Activated naive CD4-positive, alpha-beta T cell treated with anti-CD3 and anti-CD28 coated beads, Interleukin-2, amount 10 ng/mL, durations not matched to agents 7 days and 5 days (primary cell): ENCODE measurements around the gene KIAA0232.

Experiments used
- CTCF ChIA-PET: fragments of 350-600 bp; sonication (Branson Sonifier 250); formaldehyde crosslinking; loops from one replicate; lab custom pipeline; 2021; ENCODE audit warnings: antibody characterized with exemption; lab: Charles Lee
- DNase-seq: peaks from one replicate; pipeline ENCODE4 v3.0.0-alpha.2; 2020
- H3K27ac Mint-ChIP-seq: one replicate; pipeline ENCODE4 v1.8.0; 2021; ENCODE audit warnings: mild to moderate bottlenecking, moderate library complexity, mixed read lengths
- H3K27me3 Mint-ChIP-seq: one replicate; pipeline ENCODE4 v1.8.0; 2021; ENCODE audit warnings: mild to moderate bottlenecking, mixed read lengths
- H3K36me3 Mint-ChIP-seq: one replicate; pipeline ENCODE4 v1.8.0; 2021; ENCODE audit warnings: mixed read lengths
- H3K4me1 Mint-ChIP-seq: one replicate; pipeline ENCODE4 v1.8.0; 2021; ENCODE audit warnings: mixed read lengths
- H3K4me3 Mint-ChIP-seq: one replicate; pipeline ENCODE4 v1.8.0; 2021; ENCODE audit warnings: mild to moderate bottlenecking, moderate library complexity, mixed read lengths
- H3K9me3 Mint-ChIP-seq: one replicate; pipeline ENCODE4 v1.8.0; 2021; ENCODE audit warnings: mixed read lengths

Gene KIAA0232

DNA sequence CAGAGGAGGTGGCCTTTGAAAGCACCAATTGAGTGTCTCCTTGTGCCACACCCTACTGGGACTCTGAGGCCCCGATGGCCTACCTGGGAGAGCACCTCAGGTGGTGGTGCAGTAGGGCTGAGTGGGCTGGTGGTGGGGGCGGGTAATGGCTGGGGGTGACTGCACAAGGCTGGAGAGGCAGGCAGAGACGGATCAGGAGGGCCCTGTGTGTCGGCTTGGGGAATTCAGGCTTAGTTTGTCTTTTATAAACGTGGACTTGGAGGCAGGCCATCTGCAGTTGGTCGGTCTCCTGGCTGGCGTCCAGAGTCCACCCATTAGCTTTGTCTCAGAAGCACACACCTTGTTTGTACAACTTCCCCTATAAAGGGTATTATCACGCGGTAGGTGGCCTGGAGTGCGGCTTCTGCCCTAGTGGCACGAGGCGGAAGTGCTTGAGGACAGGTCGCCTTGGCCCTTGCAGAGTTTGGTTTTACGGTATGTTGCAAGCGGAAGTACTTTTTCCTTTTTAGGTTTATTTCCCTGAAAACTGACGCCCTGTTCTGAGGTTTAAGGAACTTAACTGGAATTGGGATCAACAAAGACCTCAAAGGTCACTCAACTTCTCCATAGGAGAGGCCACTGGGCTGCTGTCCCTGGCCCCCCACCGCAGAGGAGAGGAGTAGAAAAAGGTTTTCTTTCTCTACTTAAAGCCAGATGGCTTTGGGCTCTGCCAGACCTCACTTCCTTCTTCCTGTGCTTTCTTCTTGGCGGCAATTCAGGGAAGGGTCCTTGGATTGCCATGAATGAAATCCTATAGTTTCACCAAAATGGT lies 135.1 kb downstream of the KIAA0232 start:
- CTCF ChIA-PET: interaction anchor here (0.8 to 2.8 kb wide), 7 partner anchors 9 to 153 kb away, joined by 3 to 15 read pairs (median 5); no protein-coding TSS in a partner anchor
- no peaks in the 10 kb centered on the region for H3K9me3 Mint-ChIP-seq
- peak overlapping the region; percentile 90 for H3K27ac Mint-ChIP-seq
- H3K4me3 Mint-ChIP-seq: peak overlapping the region; percentile 40
- peaks cover 8% of the 10 kb centered on the region for H3K36me3 Mint-ChIP-seq
- peaks cover 73% of the 10 kb centered on the region for H3K4me1 Mint-ChIP-seq
- H3K27me3 Mint-ChIP-seq: no peaks in the 10 kb centered on the region
- DNase-seq: peak; percentile 59

DNA sequence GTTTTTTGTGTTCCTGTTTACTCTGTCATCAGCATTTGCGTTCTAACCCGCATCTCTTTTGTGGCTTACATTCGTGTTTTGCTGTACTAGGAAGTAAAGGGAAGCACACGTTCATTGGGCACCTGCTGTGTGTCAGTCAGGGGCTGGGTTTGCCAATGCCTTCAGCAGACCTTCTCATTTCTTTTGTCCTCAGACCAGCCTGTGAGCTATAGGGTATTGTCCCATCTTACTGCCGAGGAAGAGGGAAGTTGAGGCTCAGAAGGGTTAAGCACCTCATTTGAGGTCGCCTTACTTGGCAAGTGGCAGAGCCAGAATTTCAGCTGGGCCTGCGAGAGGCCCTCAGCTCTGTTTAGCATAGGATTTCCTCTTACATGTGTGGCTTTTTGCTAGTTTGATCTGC lies 135.8 kb downstream of the KIAA0232 start:
- CTCF ChIA-PET: interaction anchor here (0.8 to 2.3 kb wide), 3 partner anchors 8 to 27 kb away, joined by 3 to 15 read pairs (median 3); no protein-coding TSS in a partner anchor
- DNase-seq: peak; percentile 49
- H3K36me3 Mint-ChIP-seq: peaks cover 15% of the 10 kb centered on the region
- H3K9me3 Mint-ChIP-seq: no peaks in the 10 kb centered on the region
- peak overlapping the region; percentile 40 for H3K4me3 Mint-ChIP-seq
- H3K4me1 Mint-ChIP-seq: peaks cover 75% of the 10 kb centered on the region
- peak overlapping the region; percentile 90 for H3K27ac Mint-ChIP-seq
- no peaks in the 10 kb centered on the region for H3K27me3 Mint-ChIP-seq

DNA sequence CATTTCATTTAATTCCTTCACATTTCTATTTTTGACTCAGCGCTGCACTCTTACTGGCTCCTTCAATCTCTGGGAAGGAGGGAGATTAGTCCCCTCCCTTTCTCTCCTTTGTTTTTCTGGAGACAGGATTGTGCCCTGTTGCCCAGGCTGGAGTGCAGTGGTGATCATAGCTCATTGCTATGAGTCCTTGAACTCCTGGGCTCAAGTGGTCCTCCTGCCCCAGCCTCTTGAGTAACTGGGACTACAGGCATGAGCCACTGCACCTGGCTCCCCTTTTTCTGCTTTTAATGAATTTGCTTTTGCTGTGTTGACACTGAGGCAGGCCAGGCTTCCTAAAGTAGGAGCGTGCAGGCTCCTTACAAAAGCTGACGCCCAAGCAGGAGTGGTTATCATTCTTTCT lies 137.6 kb downstream of the KIAA0232 start:
- peaks cover 71% of the 10 kb centered on the region for H3K4me1 Mint-ChIP-seq
- peaks cover 30% of the 10 kb centered on the region for H3K36me3 Mint-ChIP-seq
- H3K4me3 Mint-ChIP-seq: no peak overlapping the region
- no peak for DNase-seq
- no peaks in the 10 kb centered on the region for H3K9me3 Mint-ChIP-seq
- H3K27me3 Mint-ChIP-seq: no peaks in the 10 kb centered on the region
- peak overlapping the region; percentile 56 for H3K27ac Mint-ChIP-seq
- CTCF ChIA-PET: interaction anchor here (1.2 kb wide), 1 partner anchor 9 kb away, joined by 3 read pairs; no protein-coding TSS in a partner anchor

DNA sequence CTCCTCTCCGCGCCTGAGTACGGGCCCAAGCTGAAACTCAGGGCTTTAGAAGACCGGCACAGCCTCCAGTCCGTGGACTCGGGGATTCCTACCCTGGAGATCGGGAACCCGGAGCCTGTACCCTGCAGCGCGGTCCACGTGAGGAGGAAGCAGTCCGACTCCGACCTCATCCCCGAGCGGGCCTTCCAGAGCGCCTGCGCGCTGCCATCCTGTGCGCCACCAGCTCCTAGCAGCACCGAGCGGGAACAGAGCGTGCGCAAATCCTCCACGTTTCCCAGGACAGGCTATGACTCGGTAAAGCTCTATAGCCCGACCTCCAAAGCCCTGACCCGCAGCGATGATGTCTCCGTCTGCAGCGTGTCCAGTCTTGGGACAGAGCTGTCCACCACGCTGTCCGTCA lies 141.0 kb downstream of the KIAA0232 start:
- peaks cover 49% of the 10 kb centered on the region for H3K36me3 Mint-ChIP-seq
- H3K4me3 Mint-ChIP-seq: no peak overlapping the region
- peaks cover 71% of the 10 kb centered on the region for H3K4me1 Mint-ChIP-seq

DNA sequence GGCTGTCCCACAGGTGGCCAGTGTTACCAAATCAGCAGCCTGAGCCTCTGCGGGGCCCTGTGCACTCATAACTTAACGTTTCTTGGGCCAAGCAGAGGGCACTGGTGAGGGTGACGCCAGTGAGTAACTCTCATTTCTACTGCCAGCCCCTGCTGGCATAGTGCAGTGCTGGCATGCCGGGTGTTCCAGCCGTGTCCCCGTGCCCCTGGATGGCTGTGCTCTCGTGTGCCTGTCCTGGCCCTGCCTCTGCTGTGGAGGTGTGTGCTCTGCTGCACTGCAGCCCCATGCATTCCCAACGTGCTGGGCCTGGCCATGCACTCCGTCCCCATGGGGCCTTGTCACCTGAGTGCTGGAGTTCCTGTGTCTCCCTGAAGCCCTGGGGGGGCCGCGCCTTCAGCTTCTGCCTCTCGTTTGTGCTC lies 141.8 kb downstream of the KIAA0232 start:
- DNase-seq: no peak
- Mint-ChIP-seq H3K4me1 (peaks cover 75% of the 10 kb centered on the region), H3K36me3 (peaks cover 56% of the 10 kb centered on the region), H3K4me3 (no peak overlapping the region), H3K27ac (peak overlapping the region; percentile 81), H3K9me3 (no peaks in the 10 kb centered on the region), H3K27me3 (no peaks in the 10 kb centered on the region)
- CTCF ChIA-PET: no interaction called here

More for the DNA sequence above, 141.0 kb downstream of the KIAA0232 start:
- CTCF ChIA-PET: interaction anchor here (0.7 to 1.2 kb wide), 3 partner anchors 12 to 120 kb away, joined by 3 to 5 read pairs (median 4); partner anchors contain the start of gene TADA2B
- no peaks in the 10 kb centered on the region for H3K27me3 Mint-ChIP-seq
- H3K9me3 Mint-ChIP-seq: no peaks in the 10 kb centered on the region
- H3K27ac Mint-ChIP-seq: no peak overlapping the region
- no peak for DNase-seq

DNA sequence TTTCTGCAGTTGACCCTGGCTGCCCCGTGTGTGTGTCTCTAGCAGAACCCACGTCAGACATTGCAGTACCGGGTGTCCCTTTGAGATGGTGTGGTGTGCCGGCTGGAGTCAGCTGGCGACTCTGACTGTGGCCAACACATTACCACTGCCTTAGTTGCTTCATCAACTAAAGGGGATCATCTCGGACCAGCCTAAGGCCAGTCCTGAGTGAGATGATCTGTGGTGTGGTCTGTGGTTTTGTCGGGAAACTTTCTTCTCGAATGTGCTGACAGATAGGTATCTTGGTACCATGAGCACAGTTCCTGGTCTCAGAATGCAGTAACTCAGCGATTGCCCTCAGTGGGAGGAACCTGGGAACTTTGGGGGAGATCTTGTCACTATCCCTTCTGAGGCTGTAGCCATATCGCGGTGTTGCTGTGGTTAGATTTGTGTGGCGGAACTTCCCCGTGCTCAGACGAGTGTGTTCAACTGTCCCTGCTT lies 142.9 kb downstream of the KIAA0232 start:
- CTCF ChIA-PET: interaction anchor here (1.1 to 3.1 kb wide), 3 partner anchors 8 to 49 kb away, joined by 3 to 15 read pairs (median 6); no protein-coding TSS in a partner anchor
- Mint-ChIP-seq H3K27me3 (no peaks in the 10 kb centered on the region), H3K36me3 (peaks cover 61% of the 10 kb centered on the region), H3K9me3 (no peaks in the 10 kb centered on the region), H3K4me1 (peaks cover 77% of the 10 kb centered on the region), H3K4me3 (peak overlapping the region; percentile 43), H3K27ac (peak overlapping the region; percentile 87)
- DNase-seq: no peak

DNA sequence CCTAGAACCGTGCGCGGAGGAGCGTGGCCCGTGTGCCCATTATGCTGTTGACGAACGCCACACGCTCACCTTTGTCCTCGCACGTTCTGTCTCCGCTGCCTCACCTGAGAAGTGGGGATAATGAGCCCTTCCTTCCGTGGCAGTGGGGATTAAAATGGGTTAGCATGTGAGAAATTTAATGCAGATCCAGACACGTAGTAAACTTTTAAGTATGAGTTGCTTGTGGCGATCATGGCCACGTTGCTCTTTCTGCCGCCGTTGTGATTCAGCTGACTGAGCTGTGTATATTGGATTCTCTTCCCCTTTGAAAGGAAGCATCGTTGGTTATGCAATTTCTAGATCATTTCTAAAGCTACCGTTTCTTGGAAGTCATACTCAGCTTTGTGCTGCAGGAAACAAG lies 143.6 kb downstream of the KIAA0232 start:
- DNase-seq: peak; percentile 38
- Mint-ChIP-seq H3K9me3 (no peaks in the 10 kb centered on the region), H3K27me3 (no peaks in the 10 kb centered on the region), H3K36me3 (peaks cover 61% of the 10 kb centered on the region), H3K4me3 (peak overlapping the region; percentile 36), H3K4me1 (peaks cover 71% of the 10 kb centered on the region), H3K27ac (peak overlapping the region; percentile 87)
- CTCF ChIA-PET: interaction anchor here (1.1 to 3.1 kb wide), 9 partner anchors 8 to 144 kb away, joined by 3 to 15 read pairs (median 4); no protein-coding TSS in a partner anchor

DNA sequence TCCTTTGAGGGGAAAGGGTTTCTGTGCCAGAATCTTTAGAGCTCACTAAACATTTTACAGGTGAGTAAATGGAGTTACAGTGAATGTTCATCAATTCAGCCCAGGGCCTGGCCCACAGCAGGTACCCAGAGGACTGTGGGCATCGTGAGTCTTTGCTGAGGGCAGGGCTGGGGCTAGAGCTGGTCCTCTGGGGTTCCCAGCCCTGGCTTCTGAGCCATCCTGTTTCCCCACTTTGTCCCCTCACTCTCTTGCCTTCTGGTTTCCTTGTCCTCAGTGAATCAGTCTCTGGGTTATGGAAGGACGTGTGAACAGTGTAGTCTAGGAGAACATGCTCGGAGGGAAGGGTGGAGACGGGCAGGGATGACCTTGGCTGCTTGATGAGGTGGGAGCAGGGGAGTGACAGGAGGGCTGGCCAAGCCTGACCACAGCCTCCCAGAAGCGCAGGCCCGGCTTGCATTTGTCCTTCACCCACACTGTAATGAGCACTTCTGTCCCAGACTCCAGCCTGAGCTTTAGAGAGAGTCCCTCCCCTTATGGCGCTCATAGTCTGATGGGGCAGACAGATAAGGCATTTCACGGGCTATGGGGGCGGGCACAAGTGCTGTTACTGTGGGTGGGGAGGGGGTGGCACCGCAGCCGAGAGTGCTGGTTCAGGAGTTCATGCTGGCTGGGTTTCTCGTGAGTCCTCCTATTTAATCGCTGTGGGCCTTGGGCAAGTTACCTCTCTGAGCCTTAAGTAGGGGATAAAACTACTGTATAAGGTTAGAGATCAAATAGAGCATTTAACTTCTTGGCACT lies 144.4 kb downstream of the KIAA0232 start:
- H3K27me3 Mint-ChIP-seq: no peaks in the 10 kb centered on the region
- DNase-seq: peak; percentile 83
- peaks cover 72% of the 10 kb centered on the region for H3K4me1 Mint-ChIP-seq
- H3K27ac Mint-ChIP-seq: peak overlapping the region; percentile 87
- H3K4me3 Mint-ChIP-seq: peak overlapping the region; percentile 36
- CTCF ChIA-PET: interaction anchor here (0.6 to 3.1 kb wide), 9 partner anchors 9 to 143 kb away, joined by 3 to 15 read pairs (median 4); no protein-coding TSS in a partner anchor
- no peaks in the 10 kb centered on the region for H3K9me3 Mint-ChIP-seq
- peaks cover 66% of the 10 kb centered on the region for H3K36me3 Mint-ChIP-seq

DNA sequence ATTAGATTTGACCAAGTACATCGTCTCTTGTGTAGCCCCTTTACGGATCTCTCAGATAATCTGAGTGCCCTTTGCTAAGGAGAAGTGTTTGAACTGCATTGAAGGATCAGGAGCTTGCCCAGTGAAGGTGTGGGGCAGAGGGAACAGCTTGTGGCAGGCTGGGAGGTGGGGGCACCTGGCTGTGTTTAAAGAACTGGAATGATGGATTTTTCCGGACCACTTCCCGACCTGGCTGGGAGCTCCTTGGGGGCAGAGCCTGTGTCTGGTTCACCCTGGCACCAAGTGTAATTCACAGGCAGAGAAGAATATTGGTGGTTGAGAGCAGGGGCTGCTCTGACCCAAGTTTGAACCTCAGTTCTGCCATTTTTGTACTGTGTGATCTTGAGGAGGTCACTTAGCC lies 145.6 kb downstream of the KIAA0232 start:
- no peaks in the 10 kb centered on the region for H3K27me3 Mint-ChIP-seq
- no peak for DNase-seq
- H3K27ac Mint-ChIP-seq: no peak overlapping the region
- no peaks in the 10 kb centered on the region for H3K9me3 Mint-ChIP-seq
- CTCF ChIA-PET: interaction anchor here (1.3 kb wide), 1 partner anchor 19 kb away, joined by 3 read pairs; no protein-coding TSS in a partner anchor
- peaks cover 65% of the 10 kb centered on the region for H3K36me3 Mint-ChIP-seq
- peaks cover 65% of the 10 kb centered on the region for H3K4me1 Mint-ChIP-seq
- no peak overlapping the region for H3K4me3 Mint-ChIP-seq

DNA sequence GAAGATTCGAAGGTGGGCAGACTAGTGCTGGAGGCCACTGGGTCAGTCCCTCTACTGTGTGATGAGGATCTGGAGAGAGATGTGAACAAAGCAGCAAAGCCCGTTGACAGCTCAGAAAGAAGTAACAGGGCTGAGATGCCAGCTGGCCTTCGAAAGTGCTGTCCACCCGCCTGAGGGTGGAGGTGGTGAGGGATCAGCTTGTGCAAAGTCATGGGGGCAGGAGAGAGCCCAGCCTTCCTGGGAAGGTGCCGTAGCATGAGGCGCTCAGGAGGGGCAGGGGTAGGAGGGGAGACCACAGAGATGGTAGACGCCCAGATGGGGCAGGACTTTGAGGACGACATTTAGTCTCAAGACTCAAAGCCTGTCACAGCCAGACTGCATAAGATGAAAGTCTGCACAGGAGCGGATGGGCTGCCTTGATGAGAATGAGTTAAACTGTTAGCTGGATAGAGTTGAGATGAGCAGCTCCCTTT lies 146.8 kb downstream of the KIAA0232 start:
- CTCF ChIA-PET: interaction anchor here (1.1 kb wide), 1 partner anchor 9 kb away, joined by 3 read pairs; no protein-coding TSS in a partner anchor
- DNase-seq: no peak
- H3K27me3 Mint-ChIP-seq: no peaks in the 10 kb centered on the region
- peaks cover 67% of the 10 kb centered on the region for H3K4me1 Mint-ChIP-seq
- H3K27ac Mint-ChIP-seq: peak overlapping the region; percentile 11
- H3K9me3 Mint-ChIP-seq: no peaks in the 10 kb centered on the region
- no peak overlapping the region for H3K4me3 Mint-ChIP-seq
- peaks cover 64% of the 10 kb centered on the region for H3K36me3 Mint-ChIP-seq

DNA sequence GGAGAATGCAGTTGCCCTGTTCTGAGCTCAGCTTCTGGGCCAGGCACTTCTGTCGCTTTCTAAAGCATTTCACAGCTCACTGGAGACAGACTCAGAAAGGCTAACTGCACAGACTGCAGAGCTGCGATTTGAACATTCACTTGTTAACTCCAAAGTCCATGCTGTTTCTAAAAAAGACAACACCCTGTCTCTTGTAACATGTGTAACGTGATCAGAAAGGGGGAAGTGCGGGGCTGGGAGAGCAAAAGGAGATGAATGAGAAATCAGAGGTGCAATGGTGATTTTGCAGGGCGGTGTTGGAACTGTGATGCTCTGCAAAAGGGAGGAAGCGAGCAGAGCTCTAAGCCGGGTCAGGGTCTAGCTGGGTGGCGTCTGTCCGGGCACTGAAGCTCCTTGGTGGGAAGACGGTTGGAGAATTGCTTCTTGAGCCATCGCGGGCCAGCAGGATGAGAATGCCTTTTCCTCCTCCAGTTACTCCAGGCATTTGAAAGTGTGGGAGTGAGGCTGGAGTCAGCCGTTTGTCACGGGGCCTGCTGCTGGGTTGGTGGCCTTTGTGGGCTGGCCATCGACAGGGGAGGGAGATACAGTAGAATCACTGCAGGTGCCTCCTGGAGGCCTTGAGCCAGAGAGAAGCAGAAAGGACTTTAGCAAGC lies 147.4 kb downstream of the KIAA0232 start:
- CTCF ChIA-PET: interaction anchor here (1.1 kb wide), 1 partner anchor 10 kb away, joined by 3 read pairs; no protein-coding TSS in a partner anchor
- Mint-ChIP-seq H3K4me3 (no peak overlapping the region), H3K36me3 (peaks cover 60% of the 10 kb centered on the region), H3K27me3 (no peaks in the 10 kb centered on the region), H3K9me3 (no peaks in the 10 kb centered on the region), H3K4me1 (peaks cover 62% of the 10 kb centered on the region), H3K27ac (no peak overlapping the region)
- DNase-seq: no peak

DNA sequence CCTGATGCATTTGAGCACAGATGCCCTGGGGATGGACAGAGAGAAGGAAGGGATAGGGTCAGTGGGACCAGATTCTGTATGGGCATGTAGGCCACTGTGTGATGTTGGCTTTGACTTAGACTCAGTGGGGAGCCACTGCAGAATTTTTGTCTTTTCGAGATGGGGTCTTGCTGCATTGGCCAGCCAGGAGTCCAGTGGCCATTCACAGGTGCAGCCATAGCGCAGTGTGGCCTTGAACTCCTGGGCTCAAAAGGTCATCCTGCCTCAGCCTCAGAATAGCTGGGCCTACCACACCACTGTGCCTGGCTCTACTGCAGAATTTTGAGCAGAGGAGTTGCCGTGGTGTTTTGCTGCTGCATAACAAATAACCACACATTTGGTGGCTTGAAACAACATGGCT lies 149.9 kb downstream of the KIAA0232 start:
- peaks cover 49% of the 10 kb centered on the region for H3K36me3 Mint-ChIP-seq
- H3K4me1 Mint-ChIP-seq: peaks cover 45% of the 10 kb centered on the region
- H3K4me3 Mint-ChIP-seq: no peak overlapping the region
- no peaks in the 10 kb centered on the region for H3K27me3 Mint-ChIP-seq
- CTCF ChIA-PET: no interaction called here
- no peak overlapping the region for H3K27ac Mint-ChIP-seq
- peaks cover 1% of the 10 kb centered on the region for H3K9me3 Mint-ChIP-seq
- DNase-seq: no peak

DNA sequence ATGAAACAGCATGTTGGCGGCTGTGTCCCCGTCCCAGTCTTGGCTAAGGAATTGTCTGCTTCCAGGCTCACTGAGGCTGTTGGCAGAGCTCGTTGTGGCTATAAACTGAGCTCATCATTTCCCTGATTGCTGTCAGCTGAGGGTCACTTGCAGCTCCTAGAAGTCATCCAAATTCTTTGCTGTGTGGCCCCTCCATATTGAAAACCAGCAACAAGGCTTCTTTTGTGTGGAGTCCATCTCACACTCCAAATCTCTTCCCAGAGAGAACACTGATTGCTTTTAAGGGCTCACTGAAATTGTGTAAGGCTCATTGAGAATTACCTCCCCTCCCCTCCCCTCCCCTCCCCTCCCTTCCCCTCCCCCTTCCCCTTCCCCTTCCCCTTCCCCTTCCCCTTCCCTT lies 150.4 kb downstream of the KIAA0232 start:
- H3K4me1 Mint-ChIP-seq: peaks cover 43% of the 10 kb centered on the region
- no peak for DNase-seq
- H3K27ac Mint-ChIP-seq: no peak overlapping the region
- no peak overlapping the region for H3K4me3 Mint-ChIP-seq
- H3K27me3 Mint-ChIP-seq: no peaks in the 10 kb centered on the region
- peaks cover 1% of the 10 kb centered on the region for H3K9me3 Mint-ChIP-seq
- CTCF ChIA-PET: no interaction called here
- H3K36me3 Mint-ChIP-seq: peaks cover 48% of the 10 kb centered on the region
